ENCODE measurements around the gene LNPK.

The LNPK gene

GRCh38 chr2:176001916-176002687 lies at the start of gene LNPK:
TSS of gene LNPK (minus strand) at chr2:176002267. CDS start at chr2:175995584, 6,683 bp downstream.
- TF ChIP-seq MAX (IDR thresholded peaks at IDR 0.05; ENCODE audit: low read depth, low read length) (peak; percentile 89), POLR2A (IDR thresholded peaks at IDR 0.05; ENCODE audit: extremely low read depth, insufficient read length) (peak; percentile 75), CTCF (IDR thresholded peaks at IDR 0.05; ENCODE audit: low read depth, low read length) (no peak), MYC (IDR thresholded peaks at IDR 0.05; ENCODE audit: low read depth, low read length) (no peak)
- peak within 1 kb of the TSS; percentile 90 for H3K4me3 ChIP-seq (ENCODE audit: low read depth, low read length)
- DNase-seq (ENCODE audit: low read depth), result peak; percentile 95

- no peak overlapping the region for H3K4me3 ChIP-seq (ENCODE audit: low read depth, low read length)
- no peak for TF ChIP-seq POLR2A (IDR thresholded peaks at IDR 0.05; ENCODE audit: extremely low read depth, insufficient read length)
- TF ChIP-seq CTCF (IDR thresholded peaks at IDR 0.05; ENCODE audit: low read depth, low read length), result no peak
- TF ChIP-seq MAX (IDR thresholded peaks at IDR 0.05; ENCODE audit: low read depth, low read length), result no peak
- no peak for TF ChIP-seq MYC (IDR thresholded peaks at IDR 0.05; ENCODE audit: low read depth, low read length)
- DNase-seq (ENCODE audit: low read depth), result peak; percentile 40
These were observed 37.3 kb upstream of the LNPK start for GRCh38 chr2:176039375-176039774.

GRCh38 chr2:176038694-176039093 lies 36.6 kb upstream of the LNPK start:
- no peak overlapping the region for H3K4me3 ChIP-seq (ENCODE audit: low read depth, low read length)
- DNase-seq (ENCODE audit: low read depth), result no peak

GRCh38 chr2:176035013-176035691 lies 33.1 kb upstream of the LNPK start:
- no peak for DNase-seq (ENCODE audit: low read depth)
- TF ChIP-seq MYC (IDR thresholded peaks at IDR 0.05; ENCODE audit: low read depth, low read length) (no peak), CTCF (IDR thresholded peaks at IDR 0.05; ENCODE audit: low read depth, low read length) (no peak), MAX (IDR thresholded peaks at IDR 0.05; ENCODE audit: low read depth, low read length) (no peak), POLR2A (IDR thresholded peaks at IDR 0.05; ENCODE audit: extremely low read depth, insufficient read length) (no peak)
- H3K4me3 ChIP-seq (ENCODE audit: low read depth, low read length), result no peak overlapping the region

More at GRCh38 chr2:176038694-176039093, 36.6 kb upstream of the LNPK start:
- TF ChIP-seq POLR2A (IDR thresholded peaks at IDR 0.05; ENCODE audit: extremely low read depth, insufficient read length), result no peak
- no peak for TF ChIP-seq MYC (IDR thresholded peaks at IDR 0.05; ENCODE audit: low read depth, low read length)
- no peak for TF ChIP-seq MAX (IDR thresholded peaks at IDR 0.05; ENCODE audit: low read depth, low read length)
- no peak for TF ChIP-seq CTCF (IDR thresholded peaks at IDR 0.05; ENCODE audit: low read depth, low read length)

- DNase-seq (ENCODE audit: low read depth), result no peak
- no peak overlapping the region for H3K4me3 ChIP-seq (ENCODE audit: low read depth, low read length)
- TF ChIP-seq MYC (IDR thresholded peaks at IDR 0.05; ENCODE audit: low read depth, low read length), result no peak
- no peak for TF ChIP-seq MAX (IDR thresholded peaks at IDR 0.05; ENCODE audit: low read depth, low read length)
- TF ChIP-seq POLR2A (IDR thresholded peaks at IDR 0.05; ENCODE audit: extremely low read depth, insufficient read length), result no peak
- no peak for TF ChIP-seq CTCF (IDR thresholded peaks at IDR 0.05; ENCODE audit: low read depth, low read length)
These were observed 25.7 kb upstream of the LNPK start for GRCh38 chr2:176027806-176028205.

All from NB4 (cell line).